ENCODE results near the gene TBC1D2.

TBC1D2 gene

DNA sequence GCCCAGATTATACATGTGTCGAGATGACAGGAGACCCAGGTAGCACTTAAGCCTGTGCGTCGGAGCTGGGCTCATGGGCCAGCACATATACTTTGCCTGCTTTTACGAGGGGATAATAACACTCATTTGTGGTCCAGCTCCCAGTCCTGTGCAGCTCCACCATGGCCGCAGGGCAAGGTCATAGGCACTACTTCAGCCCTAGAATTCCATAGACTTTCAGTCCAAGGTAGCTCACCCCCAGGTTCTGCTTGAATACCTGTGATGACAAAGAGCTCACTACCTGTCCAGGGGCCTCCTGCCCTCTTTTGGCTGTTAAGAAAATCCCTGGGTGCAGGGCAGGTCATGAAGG, 64.7 kb downstream of the TBC1D2 start:
- TF ChIP-seq, protein P1, sequence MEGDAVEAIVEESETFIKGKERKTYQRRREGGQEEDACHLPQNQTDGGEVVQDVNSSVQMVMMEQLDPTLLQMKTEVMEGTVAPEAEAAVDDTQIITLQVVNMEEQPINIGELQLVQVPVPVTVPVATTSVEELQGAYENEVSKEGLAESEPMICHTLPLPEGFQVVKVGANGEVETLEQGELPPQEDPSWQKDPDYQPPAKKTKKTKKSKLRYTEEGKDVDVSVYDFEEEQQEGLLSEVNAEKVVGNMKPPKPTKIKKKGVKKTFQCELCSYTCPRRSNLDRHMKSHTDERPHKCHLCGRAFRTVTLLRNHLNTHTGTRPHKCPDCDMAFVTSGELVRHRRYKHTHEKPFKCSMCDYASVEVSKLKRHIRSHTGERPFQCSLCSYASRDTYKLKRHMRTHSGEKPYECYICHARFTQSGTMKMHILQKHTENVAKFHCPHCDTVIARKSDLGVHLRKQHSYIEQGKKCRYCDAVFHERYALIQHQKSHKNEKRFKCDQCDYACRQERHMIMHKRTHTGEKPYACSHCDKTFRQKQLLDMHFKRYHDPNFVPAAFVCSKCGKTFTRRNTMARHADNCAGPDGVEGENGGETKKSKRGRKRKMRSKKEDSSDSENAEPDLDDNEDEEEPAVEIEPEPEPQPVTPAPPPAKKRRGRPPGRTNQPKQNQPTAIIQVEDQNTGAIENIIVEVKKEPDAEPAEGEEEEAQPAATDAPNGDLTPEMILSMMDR (IDR thresholded peaks at IDR 0.05; ENCODE audit: control insufficient read depth, insufficient read depth, low read depth, low read length, missing control alignments): no peak
- no peak for DNase-seq (ENCODE audit: low read depth)
- no peak overlapping the region for H3K4me3 ChIP-seq (ENCODE audit: control insufficient read depth, low read depth, low read length)

DNA sequence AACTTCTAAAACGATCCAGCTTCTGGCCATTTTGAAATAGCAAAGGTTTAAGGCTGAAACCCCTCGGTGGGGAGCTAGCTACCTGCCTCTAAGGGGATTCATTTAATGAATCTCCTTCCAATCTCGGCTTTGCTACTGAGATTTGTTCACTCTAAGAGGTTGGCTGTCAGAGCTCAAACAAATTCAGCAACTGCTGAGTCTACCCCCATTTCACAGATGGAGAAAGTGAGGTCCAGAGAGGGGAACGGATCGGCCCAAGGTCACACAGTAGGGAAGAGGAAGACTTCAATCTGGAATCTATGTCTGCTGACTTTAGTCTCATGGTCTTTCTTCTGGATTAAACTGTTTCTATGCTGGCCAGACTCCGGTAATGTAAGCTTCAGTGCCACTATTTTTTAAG, 66.0 kb downstream of the TBC1D2 start:
- TF ChIP-seq, protein P1 (IDR thresholded peaks at IDR 0.05; ENCODE audit: control insufficient read depth, insufficient read depth, low read depth, low read length, missing control alignments): no peak
- no peak overlapping the region for H3K4me3 ChIP-seq (ENCODE audit: control insufficient read depth, low read depth, low read length)
- DNase-seq (ENCODE audit: low read depth): no peak

DNA sequence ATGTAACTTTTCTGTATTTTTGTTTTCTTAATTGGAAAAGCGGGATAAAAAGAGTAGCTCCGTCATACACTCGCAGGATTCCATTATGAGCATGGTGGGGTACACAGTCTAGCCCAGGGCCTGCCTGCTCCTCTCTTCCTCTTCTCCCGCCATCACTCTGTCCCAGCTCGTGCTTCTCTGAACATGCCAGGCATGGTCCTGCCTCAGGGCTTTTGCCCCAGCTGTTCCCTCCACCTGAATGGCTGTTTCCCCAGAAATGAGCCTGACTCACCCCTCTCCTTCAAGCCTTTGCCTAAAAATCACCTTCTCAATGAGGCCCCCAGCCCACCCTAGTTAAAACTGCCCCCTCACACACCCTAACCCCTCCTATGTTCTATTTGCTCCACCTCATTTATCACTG, 67.5 kb downstream of the TBC1D2 start:
- H3K4me3 ChIP-seq (ENCODE audit: control insufficient read depth, low read depth, low read length): no peak overlapping the region
- TF ChIP-seq, protein P1 (IDR thresholded peaks at IDR 0.05; ENCODE audit: control insufficient read depth, insufficient read depth, low read depth, low read length, missing control alignments): no peak
- no peak for DNase-seq (ENCODE audit: low read depth)

DNA sequence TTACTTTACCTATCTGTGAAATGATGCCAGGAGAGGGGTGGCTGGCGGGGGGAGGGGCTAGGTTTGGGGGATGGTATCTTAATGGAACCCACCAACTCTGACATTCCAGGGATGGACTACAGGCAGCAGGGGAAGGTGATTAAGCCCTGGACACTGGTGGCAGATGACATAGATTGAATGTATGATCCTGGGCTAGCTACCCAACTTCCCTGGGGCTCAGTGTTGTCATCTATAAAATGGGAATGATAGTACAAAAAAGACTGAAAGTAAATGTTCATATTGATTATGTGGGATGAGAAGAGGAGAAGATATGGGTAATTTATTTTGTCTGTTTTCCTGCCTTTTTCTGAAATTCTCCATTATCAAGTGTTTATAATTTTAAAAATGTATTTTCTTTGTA, 69.2 kb downstream of the TBC1D2 start:
- no peak overlapping the region for H3K4me3 ChIP-seq (ENCODE audit: control insufficient read depth, low read depth, low read length)
- TF ChIP-seq, protein P1 (IDR thresholded peaks at IDR 0.05; ENCODE audit: control insufficient read depth, insufficient read depth, low read depth, low read length, missing control alignments): no peak
- no peak for DNase-seq (ENCODE audit: low read depth)

DNA sequence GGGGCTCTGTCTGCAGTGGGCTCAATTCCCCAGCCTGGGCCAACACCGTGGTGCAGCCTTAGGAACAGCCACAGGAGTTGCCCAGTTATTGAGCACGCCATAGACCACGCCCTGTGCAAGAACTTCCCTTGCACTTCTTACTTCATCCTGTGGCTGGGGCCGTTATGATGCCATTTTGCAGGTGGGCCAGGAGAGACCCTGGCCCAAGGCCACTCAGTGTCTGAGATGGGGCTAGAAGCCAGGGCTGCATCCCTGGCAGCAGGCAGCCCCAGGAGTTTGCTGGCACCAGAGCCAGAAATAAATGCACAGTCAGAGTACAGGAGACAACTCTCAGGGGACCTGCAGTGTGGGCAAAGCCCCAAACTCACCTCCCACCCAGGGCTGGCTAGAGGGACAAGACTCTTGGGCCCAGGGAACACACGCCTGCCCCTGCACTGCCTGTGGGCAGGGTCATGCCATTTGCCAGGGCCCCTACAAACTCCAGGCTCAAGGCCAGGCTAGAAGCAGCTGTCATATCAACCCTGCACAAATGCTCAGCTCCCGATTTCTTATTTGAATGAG, 69.8 kb downstream of the TBC1D2 start:
- no peak overlapping the region for H3K4me3 ChIP-seq (ENCODE audit: control insufficient read depth, low read depth, low read length)
- DNase-seq (ENCODE audit: low read depth): no peak
- TF ChIP-seq, protein P1 (IDR thresholded peaks at IDR 0.05; ENCODE audit: control insufficient read depth, insufficient read depth, low read depth, low read length, missing control alignments): no peak

DNA sequence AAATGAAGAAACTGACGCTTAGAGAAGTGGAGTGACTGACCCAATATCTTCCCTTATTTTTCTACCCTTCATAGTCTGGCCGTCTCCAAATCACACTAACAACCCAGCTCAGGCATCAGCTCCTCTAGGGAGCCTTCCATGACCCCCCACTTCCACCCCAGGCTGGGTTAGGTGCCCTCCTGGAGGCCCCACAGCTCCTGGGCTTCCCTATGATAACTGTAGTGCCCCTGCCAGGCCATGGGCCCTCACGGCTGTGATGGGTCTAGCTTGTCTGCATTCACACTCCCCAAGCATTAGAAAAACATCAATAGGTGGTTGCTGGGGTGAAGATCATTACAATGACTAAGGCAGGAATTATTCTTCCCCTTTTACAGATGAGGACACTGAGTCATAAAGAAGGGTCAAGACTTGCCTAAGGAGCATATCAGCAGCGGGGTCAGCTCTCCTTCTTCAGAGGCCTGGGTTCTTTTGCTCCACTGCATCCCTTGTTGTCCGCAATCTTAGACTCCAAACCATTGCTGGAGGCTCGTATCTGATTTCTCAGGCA, 70.4 kb downstream of the TBC1D2 start:
- no peak for DNase-seq (ENCODE audit: low read depth)

More for the DNA sequence above, 70.4 kb downstream of the TBC1D2 start:
- no peak overlapping the region for H3K4me3 ChIP-seq (ENCODE audit: control insufficient read depth, low read depth, low read length)
- TF ChIP-seq, protein P1 (IDR thresholded peaks at IDR 0.05; ENCODE audit: control insufficient read depth, insufficient read depth, low read depth, low read length, missing control alignments): no peak
